Mucosa of descending colon (tissue), 3 donors: ENCODE results near the gene PRDM1. TPM values are rescaled to one million over a fixed set of nuclear protein-coding genes. Genes with fewer than 3 reads are reported as not detected.
"Not testable (repeated sequence)": the region's sequence is repeated elsewhere in the genome, so short reads cannot be mapped to it uniquely, and the experiment has no call there.

Experiments used
- ATAC-seq: fragments of 200-7000 bp; cut with Tn5 transposase; one replicate; pipeline ENCODE4 v1.9.1; 2020; ENCODE audit warnings: mild to moderate bottlenecking, moderate library complexity
- DNase-seq, 3 donors: peaks; one replicate each; pipeline ENCODE4 v3.0.0-alpha.2; 2020
- H3K36me3 ChIP-seq: fragments of 200-600 bp; one replicate; pipeline ENCODE4 v1.8.0; 2021; ENCODE audit warnings: low read depth, mild to moderate bottlenecking
- H3K4me1 ChIP-seq: fragments of 200-600 bp; one replicate; pipeline ENCODE4 v1.8.0; 2021; ENCODE audit warnings: low read depth, mild to moderate bottlenecking
- H3K4me3 ChIP-seq: fragments of 200-600 bp; one replicate; pipeline ENCODE4 v1.8.0; 2021; ENCODE audit warnings: mild to moderate bottlenecking
- H3K9me3 ChIP-seq: fragments of 200-600 bp; one replicate; pipeline ENCODE4 v1.8.0; 2021; ENCODE audit warnings: mild to moderate bottlenecking
- CTCF ChIP-seq: fragments of 200-600 bp; IDR thresholded peaks from one replicate; pipeline ENCODE4 v1.8.0; 2022; ENCODE audit warnings: antibody characterized with exemption, mild to moderate bottlenecking
- intact Hi-C, 2 donors: fragments of 100-400 bp; cut with DNase I in 1 of 2; cut with micrococcal nuclease in 1 of 2; formaldehyde crosslinking; loops; one replicate each; pipeline versions ENCODE4 v1.11.0 to v1.11.1; 2022; cut with DNase I, micrococcal nuclease
- total RNA-seq, 3 donors: library from RNA; stranded (reverse); fragmentation: NEBNext Ultra II Directional in 2 of 3; extraction: Animal tissue kit (Norgen Biotek cat#: 25700) in 2 of 3; gene quantifications; one replicate each; pipeline versions ENCODE4 v1.2.1 to v1.2.4, GENCODE V29; 2021 to 2023
- donor health status: DM: no; HTN: no; CAD: no; lungs with moderate emphysema.
- donor health status: DM: no; HTN: no; CAD: no.
- donor health status: DM: no; HTN: yes; CAD: no.

The PRDM1 gene
- total RNA-seq, 3 donors from 2014 or later = 10.5 to 30.7 (median 23.4) TPM

- DNase-seq = no peak
- Histone ChIP-seq H3K36me3 (no peaks in the 10 kb centered on the region), H3K4me3 (no peak overlapping the region), H3K4me1 (no peaks in the 10 kb centered on the region), H3K9me3 (no peaks in the 10 kb centered on the region)
- ATAC-seq = peak; percentile 34
- intact Hi-C loops = no loop called here
- no peak for TF ChIP-seq CTCF
Measured at GRCh38 chr6:106149472-106150069, 63.4 kb downstream of the PRDM1 start.

GRCh38 chr6:106152476-106152875, 66.3 kb downstream of the PRDM1 start:
- ATAC-seq, H3K4me1 ChIP-seq, intact Hi-C loops, H3K36me3 ChIP-seq, H3K9me3 ChIP-seq, DNase-seq, H3K4me3 ChIP-seq: not testable (repeated sequence)

GRCh38 chr6:106152952-106153351, 66.8 kb downstream of the PRDM1 start:
- DNase-seq (no peak), ATAC-seq (no peak)
- Histone ChIP-seq H3K4me3 (no peak overlapping the region), H3K9me3 (no peaks in the 10 kb centered on the region), H3K4me1 (no peaks in the 10 kb centered on the region), H3K36me3 (no peaks in the 10 kb centered on the region)
- intact Hi-C loops = no loop called here
- no peak for TF ChIP-seq CTCF

GRCh38 chr6:106154326-106154725, 68.2 kb downstream of the PRDM1 start:
- no peaks in the 10 kb centered on the region for H3K4me1 ChIP-seq
- no peak for TF ChIP-seq CTCF
- DNase-seq = no peak
- intact Hi-C loops = no loop called here
- no peaks in the 10 kb centered on the region for H3K9me3 ChIP-seq
- no peak for ATAC-seq
- H3K36me3 ChIP-seq = no peaks in the 10 kb centered on the region
- H3K4me3 ChIP-seq = no peak overlapping the region

- no peak for DNase-seq
- no peak for ATAC-seq
- no peak for TF ChIP-seq CTCF
- Histone ChIP-seq H3K9me3 (no peaks in the 10 kb centered on the region), H3K4me1 (no peaks in the 10 kb centered on the region), H3K36me3 (no peaks in the 10 kb centered on the region), H3K4me3 (no peak overlapping the region)
- intact Hi-C loops = no loop called here
Measured at GRCh38 chr6:106155219-106155830, 69.2 kb downstream of the PRDM1 start.

DNA sequence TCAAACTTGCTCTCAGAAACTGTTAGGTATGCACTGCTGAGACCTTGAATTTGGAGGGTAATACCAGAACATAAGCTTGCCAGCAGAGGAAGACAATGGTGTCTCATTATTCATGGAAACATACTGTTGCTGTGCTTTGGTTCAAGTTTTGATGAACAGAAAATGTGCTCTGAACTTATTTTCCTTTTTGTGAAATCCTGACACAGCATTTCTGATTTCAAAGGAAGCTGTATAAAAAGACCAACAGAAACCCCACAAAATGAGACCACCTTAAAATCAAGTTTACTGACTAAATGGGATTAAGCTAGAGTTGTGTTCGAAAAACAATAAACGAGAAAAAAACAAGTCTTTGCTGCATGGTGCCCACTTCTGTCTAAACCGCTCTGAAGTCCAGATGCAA, 70.3 kb downstream of the PRDM1 start:
- DNase-seq (no peak), ATAC-seq (no peak)
- Histone ChIP-seq H3K4me3 (no peak overlapping the region), H3K4me1 (no peaks in the 10 kb centered on the region), H3K36me3 (no peaks in the 10 kb centered on the region), H3K9me3 (no peaks in the 10 kb centered on the region)
- intact Hi-C loops = no loop called here
- TF ChIP-seq CTCF = no peak
